ENCODE data around the gene L3MBTL1. TPM values are rescaled to one million over a fixed set of nuclear protein-coding genes. Genes with fewer than 3 reads are reported as not detected.

Gene L3MBTL1
- polyA plus RNA-seq, 1 donor (not counting 4 experiments of a cell fraction or from before 2014, with no cell fraction given): 5.0 TPM

DNA sequence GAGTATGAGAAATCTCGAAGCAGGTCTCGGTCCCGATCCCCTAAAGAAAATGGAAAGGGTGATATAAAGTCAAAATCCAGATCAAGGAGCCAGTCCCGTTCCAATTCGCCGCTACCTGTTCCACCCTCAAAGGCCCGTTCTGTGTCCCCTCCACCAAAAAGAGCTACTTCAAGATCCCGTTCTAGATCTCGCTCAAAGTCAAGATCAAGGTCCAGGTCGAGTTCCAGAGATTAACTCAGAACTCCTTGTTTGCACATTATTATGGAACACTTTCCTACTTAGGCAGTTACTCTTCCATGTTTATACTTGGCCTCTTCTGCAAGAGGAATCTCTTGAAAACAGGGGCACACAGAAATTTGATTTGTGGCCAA, 46.7 kb upstream of the L3MBTL1 start:
- FAIRE-seq: no peak
- Histone ChIP-seq H2AFZ (ENCODE audit: control insufficient read depth, low read length) (no peak overlapping the region), H3K36me3 (ENCODE audit: control insufficient read depth in 2 of 2, extremely low read depth in 1 of 2, insufficient read depth in 2 of 2, low read length in 2 of 2) (peaks cover 20 to 47% of the 10 kb centered on the region in 2 experiments), H3K4me3 (ENCODE audit: control insufficient read depth in 2 of 3, extremely low read depth in 1 of 3, insufficient read depth in 2 of 3, low read depth in 1 of 3, low read length in 3 of 3) (no peak overlapping the region), H3K9me3 (ENCODE audit: control insufficient read depth, low read depth, low read length) (no peaks in the 10 kb centered on the region), H4K20me1 (ENCODE audit: control insufficient read depth, extremely low read depth, insufficient read depth, low read length) (peaks cover 22% of the 10 kb centered on the region), H3K4me2 (ENCODE audit: control insufficient read depth, extremely low read depth, insufficient read depth, low read depth, low read length) (no peak overlapping the region), H3K9ac (ENCODE audit: control insufficient read depth, extremely low read depth, insufficient read depth, low read length) (no peak overlapping the region), H3K79me2 (ENCODE audit: control insufficient read depth, insufficient read depth, low read length) (peaks cover 56% of the 10 kb centered on the region), H3K9me1 (ENCODE audit: control insufficient read depth, extremely low read depth, insufficient read depth, low read length) (peaks cover 6% of the 10 kb centered on the region), H3K4me1 (ENCODE audit: control insufficient read depth, extremely low read depth, insufficient read depth, low read length) (peaks cover 13% of the 10 kb centered on the region), H3K27me3 (ENCODE audit: control insufficient read depth, extremely low read depth, insufficient read depth, low read length) (no peaks in the 10 kb centered on the region), H3K27ac (ENCODE audit: control insufficient read depth, insufficient read depth, low read length) (no peak overlapping the region)
- DNase-seq (ENCODE audit: low read depth, low spot score): no peak
- TF ChIP-seq, protein P1, sequence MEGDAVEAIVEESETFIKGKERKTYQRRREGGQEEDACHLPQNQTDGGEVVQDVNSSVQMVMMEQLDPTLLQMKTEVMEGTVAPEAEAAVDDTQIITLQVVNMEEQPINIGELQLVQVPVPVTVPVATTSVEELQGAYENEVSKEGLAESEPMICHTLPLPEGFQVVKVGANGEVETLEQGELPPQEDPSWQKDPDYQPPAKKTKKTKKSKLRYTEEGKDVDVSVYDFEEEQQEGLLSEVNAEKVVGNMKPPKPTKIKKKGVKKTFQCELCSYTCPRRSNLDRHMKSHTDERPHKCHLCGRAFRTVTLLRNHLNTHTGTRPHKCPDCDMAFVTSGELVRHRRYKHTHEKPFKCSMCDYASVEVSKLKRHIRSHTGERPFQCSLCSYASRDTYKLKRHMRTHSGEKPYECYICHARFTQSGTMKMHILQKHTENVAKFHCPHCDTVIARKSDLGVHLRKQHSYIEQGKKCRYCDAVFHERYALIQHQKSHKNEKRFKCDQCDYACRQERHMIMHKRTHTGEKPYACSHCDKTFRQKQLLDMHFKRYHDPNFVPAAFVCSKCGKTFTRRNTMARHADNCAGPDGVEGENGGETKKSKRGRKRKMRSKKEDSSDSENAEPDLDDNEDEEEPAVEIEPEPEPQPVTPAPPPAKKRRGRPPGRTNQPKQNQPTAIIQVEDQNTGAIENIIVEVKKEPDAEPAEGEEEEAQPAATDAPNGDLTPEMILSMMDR (optimal IDR thresholded peaks at IDR 0.05 in 1 of 3, IDR thresholded peaks at IDR 0.05 in 1 of 3, conservative IDR thresholded peaks at IDR 0.05 in 1 of 3; ENCODE audit: extremely low read depth in 1 of 3, insufficient read depth in 2 of 3, low read length in 3 of 3): no peak
- TF ChIP-seq EZH2 (IDR thresholded peaks at IDR 0.05; ENCODE audit: low read length): no peak
- dilution Hi-C loops (cut with MboI; ENCODE audit: extremely low pct_ligation_motif_present, low sequenced_read_pairs): no loop called here

DNA sequence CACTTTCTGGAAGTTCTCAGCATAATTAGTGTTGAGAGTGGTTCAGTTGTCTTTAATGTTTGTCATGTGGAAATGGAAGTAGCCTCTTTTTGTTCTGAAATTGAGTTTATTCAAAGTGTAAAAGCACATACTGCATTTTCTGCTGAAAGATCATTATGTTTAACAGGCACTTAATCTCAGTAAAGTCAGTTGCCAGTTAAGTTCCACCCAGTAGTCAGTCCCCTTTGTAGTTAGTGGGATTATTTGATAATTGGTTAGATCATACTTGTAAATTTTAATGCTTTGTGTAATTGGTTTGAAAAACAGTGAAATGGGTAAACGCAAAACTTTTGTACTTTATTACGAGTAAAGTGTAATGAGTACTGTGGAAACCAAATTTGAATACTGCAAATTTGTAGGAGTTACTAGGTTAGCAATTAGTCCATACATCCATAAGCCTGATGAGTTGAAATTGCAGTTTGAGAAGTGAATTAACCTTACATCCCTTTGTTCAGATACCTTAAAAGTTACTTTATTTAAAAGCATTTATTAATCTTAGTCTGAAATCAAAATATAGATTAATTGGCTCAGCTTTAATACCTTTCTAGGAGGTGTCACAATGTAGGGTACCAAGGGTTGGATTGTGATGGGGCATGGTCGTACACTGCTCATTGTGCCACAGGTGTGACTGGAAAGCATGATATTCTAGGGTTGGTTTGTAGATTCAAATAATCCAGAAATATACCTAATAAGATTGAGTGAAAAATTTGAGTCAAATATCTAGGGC, 45.4 kb upstream of the L3MBTL1 start:
- FAIRE-seq: no peak
- peaks cover 56% of the 10 kb centered on the region for H3K79me2 ChIP-seq (ENCODE audit: control insufficient read depth, insufficient read depth, low read length)
- H3K4me1 ChIP-seq (ENCODE audit: control insufficient read depth, extremely low read depth, insufficient read depth, low read length): peaks cover 8% of the 10 kb centered on the region
- no peak overlapping the region for H3K4me3 ChIP-seq (ENCODE audit: control insufficient read depth in 2 of 3, extremely low read depth in 1 of 3, insufficient read depth in 2 of 3, low read depth in 1 of 3, low read length in 3 of 3)
- no peak overlapping the region for H3K4me2 ChIP-seq (ENCODE audit: control insufficient read depth, extremely low read depth, insufficient read depth, low read depth, low read length)
- TF ChIP-seq EZH2 (IDR thresholded peaks at IDR 0.05; ENCODE audit: low read length): no peak
- TF ChIP-seq, protein P1 (optimal IDR thresholded peaks at IDR 0.05 in 1 of 3, IDR thresholded peaks at IDR 0.05 in 1 of 3, conservative IDR thresholded peaks at IDR 0.05 in 1 of 3; ENCODE audit: extremely low read depth in 1 of 3, insufficient read depth in 2 of 3, low read length in 3 of 3): no peak
- H3K9me3 ChIP-seq (ENCODE audit: control insufficient read depth, low read depth, low read length): no peaks in the 10 kb centered on the region
- H3K9me1 ChIP-seq (ENCODE audit: control insufficient read depth, extremely low read depth, insufficient read depth, low read length): peaks cover 6% of the 10 kb centered on the region
- no peaks in the 10 kb centered on the region for H3K27me3 ChIP-seq (ENCODE audit: control insufficient read depth, extremely low read depth, insufficient read depth, low read length)
- H3K27ac ChIP-seq (ENCODE audit: control insufficient read depth, insufficient read depth, low read length): no peak overlapping the region
- H4K20me1 ChIP-seq (ENCODE audit: control insufficient read depth, extremely low read depth, insufficient read depth, low read length): peaks cover 22% of the 10 kb centered on the region
- H3K36me3 ChIP-seq (ENCODE audit: control insufficient read depth in 2 of 2, extremely low read depth in 1 of 2, insufficient read depth in 2 of 2, low read length in 2 of 2): peaks cover 22 to 47% of the 10 kb centered on the region in 2 experiments
- DNase-seq (ENCODE audit: low read depth, low spot score): no peak
- dilution Hi-C loops (cut with MboI; ENCODE audit: extremely low pct_ligation_motif_present, low sequenced_read_pairs): no loop called here
- no peak overlapping the region for H3K9ac ChIP-seq (ENCODE audit: control insufficient read depth, extremely low read depth, insufficient read depth, low read length)
- H2AFZ ChIP-seq (ENCODE audit: control insufficient read depth, low read length): no peak overlapping the region

Measured in keratinocyte (primary cell).